Measurements from ENCODE around the gene OTUD1.

DNA sequence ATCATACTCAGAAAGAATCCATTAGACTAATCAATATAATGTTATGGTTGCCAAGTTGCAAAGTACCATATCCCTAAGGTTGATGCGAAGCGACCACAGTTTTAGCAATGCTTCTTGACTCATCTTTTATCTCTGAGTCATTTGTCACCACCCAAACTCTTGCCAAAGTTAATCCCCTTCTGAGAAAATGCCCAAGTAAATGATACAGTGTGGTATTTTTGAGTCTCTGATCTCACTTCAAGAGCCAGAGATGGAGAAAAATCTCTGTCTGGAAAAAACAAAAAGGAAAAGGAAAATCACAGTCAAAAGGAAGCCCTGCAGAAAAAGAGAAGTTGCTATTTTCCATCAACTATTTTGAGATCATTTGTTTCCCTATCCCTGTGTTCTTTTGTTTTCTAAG lies 26.7 kb upstream of the OTUD1 start:
- TF ChIP-seq CTCF (conservative IDR thresholded peaks at IDR 0.05; ENCODE audit: low read depth, low read length) = no peak
- no peak for TF ChIP-seq RFX5 (IDR thresholded peaks at IDR 0.05; ENCODE audit: low read depth, low read length)
- TF ChIP-seq POLR2A (IDR thresholded peaks at IDR 0.05; ENCODE audit: low read depth, low read length) = no peak
- TF ChIP-seq NFE2L2 (IDR thresholded peaks at IDR 0.05; ENCODE audit: low read depth, low read length) = no peak
- no peak for TF ChIP-seq BHLHE40 (IDR thresholded peaks at IDR 0.05; ENCODE audit: low read depth, low read length)
- no peak; the same call in 1 of the 2 replicates for TF ChIP-seq CEBPB (IDR thresholded peaks at IDR 0.05; ENCODE audit: low read depth, low read length)
- TF ChIP-seq, protein P1, sequence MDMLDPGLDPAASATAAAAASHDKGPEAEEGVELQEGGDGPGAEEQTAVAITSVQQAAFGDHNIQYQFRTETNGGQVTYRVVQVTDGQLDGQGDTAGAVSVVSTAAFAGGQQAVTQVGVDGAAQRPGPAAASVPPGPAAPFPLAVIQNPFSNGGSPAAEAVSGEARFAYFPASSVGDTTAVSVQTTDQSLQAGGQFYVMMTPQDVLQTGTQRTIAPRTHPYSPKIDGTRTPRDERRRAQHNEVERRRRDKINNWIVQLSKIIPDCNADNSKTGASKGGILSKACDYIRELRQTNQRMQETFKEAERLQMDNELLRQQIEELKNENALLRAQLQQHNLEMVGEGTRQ (IDR thresholded peaks at IDR 0.05; ENCODE audit: low read depth, low read length) = no peak
- no peak for TF ChIP-seq MAFK (IDR thresholded peaks at IDR 0.05; ENCODE audit: low read depth, low read length)
- TF ChIP-seq SMC3 (IDR thresholded peaks at IDR 0.05; ENCODE audit: low read depth, low read length) = no peak
- TF ChIP-seq CHD1 (IDR thresholded peaks at IDR 0.05; ENCODE audit: low read depth, low read length) = no peak

Measured in IMR-90 (cell line).